SK-N-SH (cell line): ENCODE results near the gene HERC3. TPM values are rescaled to one million over a fixed set of nuclear protein-coding genes. Genes with fewer than 3 reads are reported as not detected.

Experiments
- CTCF ChIA-PET: fragments of 300-600, 350-600 bp; formaldehyde crosslinking; extraction: SDS; loops from one replicate; lab custom pipeline; 2021; lab: Yijun Ruan, JAX
- POLR2A ChIA-PET: fragments of 350-600 bp; sonication (Branson Sonifier 250); formaldehyde crosslinking; extraction: SDS; loops from one replicate; lab custom pipeline; 2020; ENCODE audit warnings: antibody characterized with exemption, inconsistent platforms; lab: Yijun Ruan, JAX
- DNase-seq: peaks from one replicate; pipeline ENCODE4 v3.0.0; 2012
- H2AFZ ChIP-seq: fragments of 200-600 bp; sonication (generic); 2 replicates; pipeline ENCODE4 v1.8.1; 2016; ENCODE audit warnings: antibody characterized with exemption, mild to moderate bottlenecking, low read depth
- H3F3A ChIP-seq: fragments of 200-600 bp; sonication (generic); replicated peaks from 2 replicates; pipeline ENCODE3; 2016; ENCODE audit warnings: antibody characterized with exemption, mild to moderate bottlenecking; ENCODE audit not compliant: insufficient read depth
- H3K27ac ChIP-seq, 2 experiments: fragments of 200-500 bp in 1 of 2; fragments of 200-600 bp in 1 of 2; sonication (Bioruptor generic) in 1 of 2; sonication (generic), shearing (Covaris generic) in 1 of 2; 2 replicates each; pipeline versions ENCODE4 v1.5.1 to v1.6.1; 2014 to 2016; ENCODE audit warnings: low read depth in 2 of 2, inconsistent platforms in 1 of 2, low read length in 1 of 2, mild to moderate bottlenecking in 1 of 2, mixed read lengths in 1 of 2
- H3K27me3 ChIP-seq: fragments of 200-600 bp; sonication (generic), shearing (Covaris generic); 2 replicates; pipeline ENCODE4 v1.6.1; 2016; ENCODE audit warnings: mixed run types; ENCODE audit not compliant: insufficient read depth
- H3K36me3 ChIP-seq, 2 experiments: fragments of 200-500 bp in 1 of 2; fragments of 200-600 bp in 1 of 2; sonication (Bioruptor generic) in 1 of 2; sonication (generic) in 1 of 2; replicated peaks in 1 of 2; 2 replicates each; pipeline versions ENCODE3 to v1.5.1; 2014 to 2016; ENCODE audit warnings: low read length in 1 of 2, mild to moderate bottlenecking in 1 of 2; ENCODE audit not compliant: insufficient read depth in 2 of 2, control insufficient read depth in 1 of 2
- H3K4me1 ChIP-seq, 2 experiments: fragments of 200-500 bp in 1 of 2; fragments of 200-600 bp in 1 of 2; sonication (Bioruptor generic) in 1 of 2; sonication (generic), shearing (Covaris generic) in 1 of 2; 2 replicates each; pipeline versions ENCODE4 v1.5.1 to v1.6.1; 2014 to 2016; ENCODE audit warnings: low read depth in 1 of 2, low read length in 1 of 2, mixed run types in 1 of 2; ENCODE audit not compliant: insufficient read depth in 2 of 2, control insufficient read depth in 1 of 2
- H3K4me2 ChIP-seq: fragments of 200-600 bp; sonication (generic), shearing (Covaris generic); 2 replicates; pipeline ENCODE4 v1.6.1; 2017; ENCODE audit warnings: mixed run types
- H3K4me3 ChIP-seq, 2 experiments: fragments of 200-500 bp in 1 of 2; fragments of 200-600 bp in 1 of 2; sonication (Bioruptor generic) in 1 of 2; sonication (generic), shearing (Covaris generic) in 1 of 2; 2 replicates each; pipeline versions ENCODE4 v1.5.1 to v1.8.1; 2014 to 2016; ENCODE audit warnings: low read depth in 2 of 2, inconsistent platforms in 1 of 2, low read length in 1 of 2, mild to moderate bottlenecking in 1 of 2, mixed read lengths in 1 of 2, moderate library complexity in 1 of 2
- H3K79me2 ChIP-seq: fragments of 200-600 bp; sonication (generic); 2 replicates; pipeline ENCODE4 v1.8.1; 2017; ENCODE audit warnings: mild to moderate bottlenecking; ENCODE audit not compliant: insufficient read depth
- H3K9ac ChIP-seq: fragments of 200-600 bp; sonication (generic); 2 replicates; pipeline ENCODE4 v1.6.1; 2017; ENCODE audit warnings: mixed run types
- H3K9me2 ChIP-seq: fragments of 200-600 bp; sonication (generic); 2 replicates; pipeline ENCODE4 v1.6.1; 2017; ENCODE audit warnings: mixed run types
- H3K9me3 ChIP-seq: fragments of 200-600 bp; sonication (generic); 2 replicates; pipeline ENCODE4 v1.6.1; 2017; ENCODE audit warnings: mixed run types, mild to moderate bottlenecking, moderate library complexity
- H4K20me1 ChIP-seq: fragments of 200-600 bp; sonication (generic); 2 replicates; pipeline ENCODE4 v1.6.1; 2017; ENCODE audit warnings: mild to moderate bottlenecking, mixed run types; ENCODE audit not compliant: insufficient read depth
- EZH2phosphoT487 ChIP-seq: fragments of 200-600 bp; sonication (generic); IDR thresholded peaks from 2 replicates; pipeline ENCODE4 v1.6.1; 2017; ENCODE audit warnings: low read depth, mixed run types, mild to moderate bottlenecking, antibody characterized with exemption, moderate library complexity, borderline replicate concordance
- GATA2 ChIP-seq: sonication (generic); formaldehyde crosslinking; IDR thresholded peaks from 2 replicates; pipeline ENCODE4 v1.5.0; 2020; ENCODE audit warnings: mild to moderate bottlenecking, missing genetic modification reagents
- IRF3 ChIP-seq: fragments of 150-350 bp; IDR thresholded peaks from 2 replicates; pipeline ENCODE4 v1.6.1; 2016; ENCODE audit warnings: mild to moderate bottlenecking, low read depth, low read length
- MEF2A ChIP-seq: IDR thresholded peaks from 2 replicates; pipeline ENCODE4 v1.4.0; 2012; ENCODE audit warnings: low read depth, borderline replicate concordance
- NRF1 ChIP-seq: IDR thresholded peaks from 2 replicates; pipeline ENCODE4 v1.6.1; 2012; ENCODE audit warnings: low read depth, mild to moderate bottlenecking, low read length
- POLR2AphosphoS5 ChIP-seq: IDR thresholded peaks from 2 replicates; pipeline ENCODE4 v1.6.1; 2012; ENCODE audit warnings: low read depth, low read length
- RAD21 ChIP-seq: IDR thresholded peaks from 2 replicates; pipeline ENCODE4 v1.6.1; 2012; ENCODE audit warnings: mild to moderate bottlenecking, low read length
- REST ChIP-seq: IDR thresholded peaks from 2 replicates; pipeline ENCODE4 v1.6.1; 2012; ENCODE audit warnings: mild to moderate bottlenecking, low read depth, low read length, moderate library complexity
- RXRA ChIP-seq: IDR thresholded peaks from 2 replicates; pipeline ENCODE4 v1.4.0; 2012; ENCODE audit warnings: low read depth, mild to moderate bottlenecking, borderline replicate concordance
- TEAD4 ChIP-seq: IDR thresholded peaks from 2 replicates; pipeline ENCODE4 v1.4.0; 2012; ENCODE audit warnings: mild to moderate bottlenecking, borderline replicate concordance; ENCODE audit not compliant: insufficient read depth
- USF2 ChIP-seq: fragments of 150-350 bp; IDR thresholded peaks from 2 replicates; pipeline ENCODE4 v1.6.1; 2017; ENCODE audit warnings: antibody characterized with exemption, low read length, low read depth, borderline replicate concordance
- YY1 ChIP-seq: IDR thresholded peaks from 2 replicates; pipeline ENCODE4 v1.4.0; 2012; ENCODE audit warnings: low read depth, mild to moderate bottlenecking
- WGBS: methylation state at CpG from one replicate; pipeline ENCODE4 v1.1.6; 2017; ENCODE audit warnings: low lambda C conversion rate; 5-methylcytosine and 5-hydroxymethylcytosine counted together
- polyA plus RNA-seq, 3 experiments: library from polyadenylated mRNA; depleted of rRNA; stranded (reverse); fragments of >200 nt; gene quantifications; 2 replicates each; pipeline ENCODE4 v1.2.3, GENCODE V29; 2012

Gene HERC3
- polyA plus RNA-seq, 1 of the 3 experiments (the other 2 are of a cell fraction) = 4.6 TPM

- TF ChIP-seq POLR2AphosphoS5 = no peak
- TF ChIP-seq IRF3 = no peak
- TF ChIP-seq USF2 = no peak
- TF ChIP-seq EZH2phosphoT487 = no peak
- no peak for TF ChIP-seq MEF2A
- TF ChIP-seq TEAD4 = no peak
- TF ChIP-seq RAD21 = no peak
- no peak for TF ChIP-seq YY1
Measured at GRCh38 chr4:88696630-88697029, 104.3 kb downstream of the HERC3 start (continued).

- Histone ChIP-seq H4K20me1 (no peaks in the 10 kb centered on the region), H3K9me2 (no peaks in the 10 kb centered on the region), H3K4me3 (peak overlapping the region; percentile 63 to 71), H2AFZ (peak overlapping the region; percentile 41; the same call in 1 of the 2 replicates), H3K79me2 (no peaks in the 10 kb centered on the region), H3K9ac (peak overlapping the region; percentile 53; the same call in 1 of the 2 replicates), H3F3A (peaks cover 3% of the 10 kb centered on the region), H3K9me3 (no peaks in the 10 kb centered on the region), H3K36me3 (peaks cover 0 to 5% of the 10 kb centered on the region in 2 experiments), H3K4me2 (peak overlapping the region; percentile 51), H3K27ac (peak overlapping the region; percentile 18 to 55; a peak in 3 of 4 replicates), H3K27me3 (no peaks in the 10 kb centered on the region), H3K4me1 (peaks cover 0 to 8% of the 10 kb centered on the region in 2 experiments; a peak in 2 of 4 replicates)
- TF ChIP-seq RXRA = no peak
- TF ChIP-seq GATA2 (CRISPR knock-in tag) = peak; percentile 45; the same call in 1 of the 2 replicates
- no peak for TF ChIP-seq NRF1
- TF ChIP-seq REST = no peak
- ChIA-PET POLR2A (no interaction called here), CTCF (interaction anchor here (2.5 to 3.8 kb wide), 2 partner anchors 10 to 327 kb away, joined by 8 to 19 read pairs; no protein-coding TSS in a partner anchor)
- WGBS = 49% methylated on average over 18 of the region's 18 CpGs
- DNase-seq = peak; percentile 26
Measured at GRCh38 chr4:88697141-88697540, 104.9 kb downstream of the HERC3 start.
